Duodenal mucosa (tissue), 2 donors: ENCODE data around the gene RUFY1.
"Not testable (repeated sequence)": the region's sequence is repeated elsewhere in the genome, so short reads cannot be mapped to it uniquely, and the experiment has no call there.

Source experiments
- H3K27ac ChIP-seq: one replicate; pipeline ENCODE4 v1.7.0; 2013; ENCODE audit warnings: low read depth, low read length
- H3K27me3 ChIP-seq, 2 donors: one replicate each; pipeline ENCODE4 v1.7.0; 2013; ENCODE audit warnings: low read length in 2 of 2, control low read depth in 1 of 2; ENCODE audit not compliant: insufficient read depth in 2 of 2, control insufficient read depth in 1 of 2
- H3K36me3 ChIP-seq, 2 donors: one replicate each; pipeline ENCODE4 v1.7.0; 2013; ENCODE audit warnings: low read length in 2 of 2, control low read depth in 1 of 2; ENCODE audit not compliant: insufficient read depth in 2 of 2, control insufficient read depth in 1 of 2
- H3K4me1 ChIP-seq, 2 donors: one replicate each; pipeline ENCODE4 v1.7.0; 2013; ENCODE audit warnings: low read length in 2 of 2, control low read depth in 1 of 2; ENCODE audit not compliant: insufficient read depth in 2 of 2, control insufficient read depth in 1 of 2
- H3K4me3 ChIP-seq, 2 donors: one replicate each; pipeline ENCODE4 v1.7.0; 2013; ENCODE audit warnings: low read length in 2 of 2, low read depth in 1 of 2
- H3K9ac ChIP-seq, 2 donors: one replicate each; pipeline ENCODE4 v1.7.0; 2013; ENCODE audit warnings: low read length in 2 of 2, low read depth in 1 of 2
- H3K9me3 ChIP-seq, 2 donors: one replicate each; pipeline ENCODE4 v1.7.0; 2013; ENCODE audit warnings: low read length in 2 of 2, control low read depth in 1 of 2; ENCODE audit not compliant: control insufficient read depth in 1 of 2

The RUFY1 gene

GRCh38 chr5:179536676-179537075 is 13.7 kb upstream of the RUFY1 start:
- Histone ChIP-seq H3K9ac (no peak overlapping the region), H3K9me3 (no peaks in the 10 kb centered on the region), H3K27me3 (no peaks in the 10 kb centered on the region), H3K4me3 (no peak overlapping the region), H3K36me3 (no peaks in the 10 kb centered on the region), H3K27ac (no peak overlapping the region), H3K4me1 (no peaks in the 10 kb centered on the region)

GRCh38 chr5:179542170-179542569 is 8.2 kb upstream of the RUFY1 start:
- Histone ChIP-seq H3K27me3 (no peaks in the 10 kb centered on the region), H3K4me1 (no peaks in the 10 kb centered on the region)

GRCh38 chr5:179543275-179543674 is 7.1 kb upstream of the RUFY1 start:
- not testable (repeated sequence) for H3K36me3 ChIP-seq, H3K4me3 ChIP-seq, H3K27ac ChIP-seq, H3K9ac ChIP-seq, H3K4me1 ChIP-seq, H3K27me3 ChIP-seq, H3K9me3 ChIP-seq

More at GRCh38 chr5:179542170-179542569, 8.2 kb upstream of the RUFY1 start:
- Histone ChIP-seq H3K9me3 (no peaks in the 10 kb centered on the region), H3K4me3 (no peak overlapping the region), H3K36me3 (no peaks in the 10 kb centered on the region), H3K9ac (no peak overlapping the region), H3K27ac (no peak overlapping the region)

GRCh38 chr5:179553006-179553405 is 2.7 kb downstream of the RUFY1 start:
- Histone ChIP-seq H3K27ac (no peak overlapping the region), H3K27me3 (no peaks in the 10 kb centered on the region), H3K36me3 (peaks cover 0 to 3% of the 10 kb centered on the region in 2 donors), H3K9ac (no peak overlapping the region), H3K4me1 (peaks cover 11 to 13% of the 10 kb centered on the region in 2 donors), H3K4me3 (no peak overlapping the region), H3K9me3 (no peaks in the 10 kb centered on the region)

- peaks cover 0 to 3% of the 10 kb centered on the region in 2 donors for H3K36me3 ChIP-seq
- H3K27me3 ChIP-seq = no peaks in the 10 kb centered on the region
- no peaks in the 10 kb centered on the region for H3K9me3 ChIP-seq
- H3K4me3 ChIP-seq = no peak overlapping the region
- H3K4me1 ChIP-seq = peaks cover 11 to 13% of the 10 kb centered on the region in 2 donors
- no peak overlapping the region for H3K9ac ChIP-seq
- H3K27ac ChIP-seq = no peak overlapping the region
Measured at GRCh38 chr5:179553875-179554274, 3.5 kb downstream of the RUFY1 start.

GRCh38 chr5:179554981-179555380 is 4.6 kb downstream of the RUFY1 start:
- H3K9me3 ChIP-seq = no peaks in the 10 kb centered on the region
- peaks cover 0 to 3% of the 10 kb centered on the region in 2 donors for H3K36me3 ChIP-seq
- no peak overlapping the region for H3K9ac ChIP-seq
- H3K4me1 ChIP-seq = peaks cover 15% of the 10 kb centered on the region in 2 donors
- no peak overlapping the region for H3K4me3 ChIP-seq
- H3K27me3 ChIP-seq = no peaks in the 10 kb centered on the region
- no peak overlapping the region for H3K27ac ChIP-seq

GRCh38 chr5:179558261-179558799 is 8.0 kb downstream of the RUFY1 start:
- not testable (repeated sequence) for H3K9me3 ChIP-seq, H3K27me3 ChIP-seq, H3K27ac ChIP-seq, H3K4me1 ChIP-seq
- Histone ChIP-seq H3K4me3 (peak overlapping the region in 1 of 2 donors; percentile 83), H3K36me3 (peaks cover 10 to 20% of the 10 kb centered on the region in 2 donors), H3K9ac (peak overlapping the region in 1 of 2 donors; percentile 60)

- Histone ChIP-seq H3K27ac (peak overlapping the region; percentile 81), H3K27me3 (no peaks in the 10 kb centered on the region), H3K9me3 (no peaks in the 10 kb centered on the region), H3K4me3 (peak overlapping the region; percentile 83 to 91), H3K36me3 (peaks cover 12 to 22% of the 10 kb centered on the region in 2 donors), H3K9ac (peak overlapping the region; percentile 60 to 79), H3K4me1 (peaks cover 5 to 6% of the 10 kb centered on the region in 2 donors)
Measured at GRCh38 chr5:179558932-179559283, 8.6 kb downstream of the RUFY1 start.

GRCh38 chr5:179559284-179560252 is 9.2 kb downstream of the RUFY1 start:
- H3K4me1 ChIP-seq = peaks cover 5 to 6% of the 10 kb centered on the region in 2 donors
- no peaks in the 10 kb centered on the region for H3K9me3 ChIP-seq
- peak overlapping the region; percentile 81 for H3K27ac ChIP-seq

GRCh38 chr5:179564526-179564925 is 14.2 kb downstream of the RUFY1 start:
- Histone ChIP-seq H3K9ac (no peak overlapping the region), H3K27ac (no peak overlapping the region), H3K27me3 (no peaks in the 10 kb centered on the region), H3K36me3 (peaks cover 23 to 61% of the 10 kb centered on the region in 2 donors), H3K9me3 (no peaks in the 10 kb centered on the region), H3K4me1 (peaks cover 5 to 6% of the 10 kb centered on the region in 2 donors), H3K4me3 (no peak overlapping the region)

More at GRCh38 chr5:179559284-179560252, 9.2 kb downstream of the RUFY1 start:
- no peaks in the 10 kb centered on the region for H3K27me3 ChIP-seq
- peaks cover 12 to 27% of the 10 kb centered on the region in 2 donors for H3K36me3 ChIP-seq
- H3K4me3 ChIP-seq = peak overlapping the region; percentile 83 to 91
- peak overlapping the region; percentile 60 to 79 for H3K9ac ChIP-seq
